SK-N-SH (cell line): Measurements from ENCODE around the gene CDS1.

Source experiments
- JUND ChIP-seq: IDR thresholded peaks from 2 replicates; pipeline ENCODE4 v1.4.0; 2012
- TCF12 ChIP-seq: IDR thresholded peaks from 2 replicates; pipeline ENCODE4 v1.4.0; 2012
- YY1 ChIP-seq: IDR thresholded peaks from 2 replicates; pipeline ENCODE4 v1.4.0; 2012; ENCODE audit warnings: low read depth, mild to moderate bottlenecking
- TF ChIP-seq, protein P1 (sequence below): fragments of 200-600 bp; sonication (generic); IDR thresholded peaks from 2 replicates; pipeline ENCODE4 v1.6.1; 2017; ENCODE audit warnings: antibody characterized with exemption, mild to moderate bottlenecking, moderate library complexity

DNA sequence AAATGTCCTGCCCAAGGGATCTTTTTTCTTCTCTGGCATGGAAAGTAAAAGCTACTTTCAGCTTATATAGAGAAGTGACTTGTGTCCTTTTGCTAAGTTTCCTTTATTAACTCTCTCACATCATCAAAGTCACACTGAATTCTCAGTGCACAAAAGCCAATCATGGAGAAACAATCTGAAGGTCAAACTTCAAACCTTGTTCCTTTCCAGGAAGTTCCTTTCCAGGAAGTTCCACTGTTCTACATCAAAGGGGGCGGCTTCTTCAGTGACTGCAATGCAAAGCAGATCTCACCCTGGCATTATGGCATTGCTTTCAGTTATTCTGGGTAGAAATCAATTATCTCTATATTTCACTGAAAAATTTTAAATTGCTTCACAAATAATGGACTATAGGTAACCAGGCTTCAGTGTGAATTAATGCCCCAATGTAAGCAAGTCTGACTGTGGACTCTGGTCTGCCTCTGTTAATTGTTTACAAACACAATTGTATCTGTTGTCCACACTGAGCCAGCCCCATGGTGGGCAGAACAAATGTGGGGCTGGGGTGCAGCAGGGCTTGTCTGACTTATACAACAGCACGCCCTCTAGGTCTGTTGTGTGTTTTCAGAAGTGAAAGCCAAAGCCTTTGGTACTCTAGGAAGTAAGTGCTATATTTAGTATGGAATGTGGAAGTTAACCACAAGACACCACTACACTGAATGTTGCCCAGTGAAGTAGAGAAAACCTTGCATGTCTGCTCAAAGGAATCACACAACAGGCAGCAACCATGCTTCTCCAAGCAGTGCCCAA, 98.8 kb downstream of the CDS1 start:
- TF ChIP-seq TCF12: peak; percentile 43; the same call in 1 of the 2 replicates
- TF ChIP-seq, protein P1, sequence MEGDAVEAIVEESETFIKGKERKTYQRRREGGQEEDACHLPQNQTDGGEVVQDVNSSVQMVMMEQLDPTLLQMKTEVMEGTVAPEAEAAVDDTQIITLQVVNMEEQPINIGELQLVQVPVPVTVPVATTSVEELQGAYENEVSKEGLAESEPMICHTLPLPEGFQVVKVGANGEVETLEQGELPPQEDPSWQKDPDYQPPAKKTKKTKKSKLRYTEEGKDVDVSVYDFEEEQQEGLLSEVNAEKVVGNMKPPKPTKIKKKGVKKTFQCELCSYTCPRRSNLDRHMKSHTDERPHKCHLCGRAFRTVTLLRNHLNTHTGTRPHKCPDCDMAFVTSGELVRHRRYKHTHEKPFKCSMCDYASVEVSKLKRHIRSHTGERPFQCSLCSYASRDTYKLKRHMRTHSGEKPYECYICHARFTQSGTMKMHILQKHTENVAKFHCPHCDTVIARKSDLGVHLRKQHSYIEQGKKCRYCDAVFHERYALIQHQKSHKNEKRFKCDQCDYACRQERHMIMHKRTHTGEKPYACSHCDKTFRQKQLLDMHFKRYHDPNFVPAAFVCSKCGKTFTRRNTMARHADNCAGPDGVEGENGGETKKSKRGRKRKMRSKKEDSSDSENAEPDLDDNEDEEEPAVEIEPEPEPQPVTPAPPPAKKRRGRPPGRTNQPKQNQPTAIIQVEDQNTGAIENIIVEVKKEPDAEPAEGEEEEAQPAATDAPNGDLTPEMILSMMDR: peak; percentile 40
- no peak for TF ChIP-seq JUND
- TF ChIP-seq YY1: no peak
